H1 (cell line): ENCODE results near the gene NTN5. TPM values are rescaled to one million over a fixed set of nuclear protein-coding genes. Genes with fewer than 3 reads are reported as not detected.

Source experiments
- CTCF ChIA-PET: fragments of 300-600 bp; sonication (Branson Sonifier 250); formaldehyde crosslinking; loops from one replicate; lab custom pipeline; 2021; ENCODE audit not compliant: partially characterized antibody; lab: Charles Lee
- POLR2A ChIA-PET: fragments of 300-600 bp; sonication (Branson Sonifier 250); formaldehyde crosslinking; loops from one replicate; lab custom pipeline; 2021; ENCODE audit warnings: inconsistent platforms; ENCODE audit not compliant: partially characterized antibody; lab: Charles Lee
- DNase-seq, 2 experiments: peaks; one replicate each; pipeline versions ENCODE4 v3.0.0 to v3.0.0-alpha.2; 2010 to 2022; ENCODE audit warnings: low spot score in 2 of 2, low read depth in 1 of 2, mixed read lengths in 1 of 2
- FAIRE-seq: peaks from 2 replicates; lab custom pipeline; 2011; peaks lifted over from hg19 to GRCh38; lab: Jason Lieb, UNC
- H2AFZ ChIP-seq: 2 replicates; pipeline ENCODE4 v1.8.1; 2012; ENCODE audit warnings: low read length, inconsistent platforms
- H2AK5ac ChIP-seq: 2 replicates; pipeline ENCODE4 v1.6.1; 2013; ENCODE audit warnings: low read depth, low read length
- H2BK120ac ChIP-seq: replicated peaks from 2 replicates; pipeline ENCODE3; 2013; ENCODE audit warnings: low read depth, low read length, inconsistent platforms
- H2BK12ac ChIP-seq: 2 replicates; pipeline ENCODE4 v1.6.1; 2013; ENCODE audit warnings: low read depth, low read length
- H2BK15ac ChIP-seq: 2 replicates; pipeline ENCODE4 v1.6.1; 2013; ENCODE audit warnings: low read length
- H2BK20ac ChIP-seq: 2 replicates; pipeline ENCODE4 v1.6.1; 2013; ENCODE audit warnings: low read length
- H2BK5ac ChIP-seq: 2 replicates; pipeline ENCODE4 v1.6.1; 2013; ENCODE audit warnings: low read depth, low read length
- H3K14ac ChIP-seq: 2 replicates; pipeline ENCODE4 v1.6.1; 2013; ENCODE audit warnings: inconsistent platforms; ENCODE audit not compliant: insufficient read length
- H3K18ac ChIP-seq: 2 replicates; pipeline ENCODE4 v1.6.1; 2013; ENCODE audit warnings: low read length; ENCODE audit errors: extremely low read depth
- H3K23ac ChIP-seq: 2 replicates; pipeline ENCODE4 v1.6.1; 2013; ENCODE audit warnings: inconsistent platforms; ENCODE audit not compliant: insufficient read length
- H3K23me2 ChIP-seq: 2 replicates; pipeline ENCODE4 v1.6.1; 2013; ENCODE audit warnings: low read depth, low read length
- H3K27ac ChIP-seq: 2 replicates; pipeline ENCODE4 v1.6.1; 2011; ENCODE audit warnings: low read depth, low read length, inconsistent platforms
- H3K27me3 ChIP-seq, 4 experiments: replicated peaks in 1 of 4; 1 replicate in 1 of 4; 2 replicates in 3 of 4; pipeline versions ENCODE4 v1.6.1 to v1.8.1; 2011 to 2013; ENCODE audit warnings: low read length in 3 of 4, mild to moderate bottlenecking in 3 of 4, inconsistent platforms in 2 of 4, mixed read lengths in 2 of 4, moderate library complexity in 1 of 4; ENCODE audit not compliant: control insufficient read depth in 3 of 4, insufficient read depth in 3 of 4; ENCODE audit errors: extremely low read depth in 1 of 4
- H3K36me3 ChIP-seq, 4 experiments: 2 replicates each; pipeline versions ENCODE4 v1.6.1 to v1.8.1; 2011 to 2013; ENCODE audit warnings: mild to moderate bottlenecking in 4 of 4, low read length in 3 of 4, moderate library complexity in 2 of 4, control low read depth in 1 of 4, inconsistent platforms in 1 of 4; ENCODE audit not compliant: insufficient read depth in 4 of 4, control insufficient read depth in 2 of 4
- H3K4ac ChIP-seq: replicated peaks from 2 replicates; pipeline ENCODE3; 2013; ENCODE audit warnings: low read length, low read depth, mixed read lengths, inconsistent platforms; ENCODE audit not compliant: insufficient read length
- H3K4me1 ChIP-seq, 4 experiments: replicated peaks in 1 of 4; 1 replicate in 1 of 4; 2 replicates in 3 of 4; pipeline versions ENCODE4 v1.6.1 to v1.8.1; 2011 to 2013; ENCODE audit warnings: low read length in 3 of 4, inconsistent platforms in 2 of 4, mixed read lengths in 1 of 4; ENCODE audit not compliant: insufficient read depth in 4 of 4, control insufficient read depth in 3 of 4
- H3K4me2 ChIP-seq, 2 experiments: 2 replicates each; pipeline versions ENCODE4 v1.6.1 to v1.8.1; 2011 to 2013; ENCODE audit warnings: low read depth in 2 of 2, low read length in 2 of 2, control low read depth in 1 of 2, inconsistent platforms in 1 of 2, mild to moderate bottlenecking in 1 of 2; ENCODE audit not compliant: insufficient read depth in 1 of 2
- H3K4me3 ChIP-seq, 4 experiments: fragments of 200-600, 300-600 bp in 1 of 4; sonication (generic), shearing (Covaris generic), sonication (Bioruptor Twin) in 1 of 4; 2 replicates each; pipeline versions ENCODE4 v1.5.1 to v1.8.1; 2011 to 2016; ENCODE audit warnings: low read length in 4 of 4, low read depth in 3 of 4, control low read depth in 2 of 4, inconsistent platforms in 2 of 4, mild to moderate bottlenecking in 2 of 4, mixed read lengths in 1 of 4, moderate library complexity in 1 of 4; ENCODE audit not compliant: insufficient read depth in 2 of 4; ENCODE audit errors: extremely low read depth in 1 of 4
- H3K56ac ChIP-seq: replicated peaks from 2 replicates; pipeline ENCODE3; 2013; ENCODE audit warnings: low read depth, mild to moderate bottlenecking, mixed read lengths, low read length, inconsistent platforms; ENCODE audit not compliant: insufficient read length
- H3K79me1 ChIP-seq: 2 replicates; pipeline ENCODE4 v1.6.1; 2013; ENCODE audit warnings: low read depth, low read length, control low read depth
- H3K79me2 ChIP-seq, 2 experiments: 2 replicates each; pipeline versions ENCODE4 v1.6.1 to v1.8.1; 2012 to 2013; ENCODE audit warnings: low read length in 2 of 2, mild to moderate bottlenecking in 2 of 2, inconsistent platforms in 1 of 2; ENCODE audit not compliant: insufficient read depth in 2 of 2, control insufficient read depth in 1 of 2
- H3K9ac ChIP-seq, 4 experiments: replicated peaks in 1 of 4; 1 replicate in 1 of 4; 2 replicates in 3 of 4; pipeline versions ENCODE4 v1.6.1 to v1.8.1; 2011 to 2013; ENCODE audit warnings: low read depth in 3 of 4, low read length in 3 of 4, control low read depth in 2 of 4, mild to moderate bottlenecking in 2 of 4, moderate library complexity in 2 of 4, inconsistent platforms in 1 of 4; ENCODE audit errors: extremely low read depth in 1 of 4
- H3K9me3 ChIP-seq, 2 experiments: 2 replicates each; pipeline versions ENCODE4 v1.6.1 to v1.8.1; 2012 to 2013; ENCODE audit warnings: mild to moderate bottlenecking in 2 of 2, moderate library complexity in 2 of 2, control low read depth in 1 of 2, inconsistent platforms in 1 of 2, low read depth in 1 of 2, low read length in 1 of 2, mixed read lengths in 1 of 2; ENCODE audit not compliant: insufficient read depth in 2 of 2
- H4K20me1 ChIP-seq, 2 experiments: replicated peaks in 1 of 2; 2 replicates each; pipeline versions ENCODE3 to v1.8.1; 2011 to 2013; ENCODE audit warnings: inconsistent platforms in 2 of 2, low read length in 2 of 2, mild to moderate bottlenecking in 1 of 2; ENCODE audit not compliant: insufficient read depth in 2 of 2, control insufficient read depth in 1 of 2
- H4K5ac ChIP-seq: 2 replicates; pipeline ENCODE4 v1.6.1; 2013; ENCODE audit warnings: low read length, low read depth, mixed read lengths, inconsistent platforms; ENCODE audit not compliant: insufficient read length
- H4K8ac ChIP-seq: 2 replicates; pipeline ENCODE4 v1.8.0; 2013; ENCODE audit warnings: mild to moderate bottlenecking, moderate library complexity, low read length, inconsistent platforms; ENCODE audit not compliant: insufficient read depth; ENCODE audit errors: extremely low read depth
- H4K91ac ChIP-seq: replicated peaks from 2 replicates; pipeline ENCODE3; 2013; ENCODE audit warnings: low read length, mixed read lengths, inconsistent platforms; ENCODE audit not compliant: insufficient read length
- BRCA1 ChIP-seq: IDR thresholded peaks from 2 replicates; pipeline ENCODE4 v1.6.1; 2012; ENCODE audit warnings: low read depth, low read length, improper control_type of control experiment
- GABPA ChIP-seq: IDR thresholded peaks from 2 replicates; pipeline ENCODE4 v1.6.1; 2011; ENCODE audit warnings: mild to moderate bottlenecking, low read length, moderate library complexity, borderline replicate concordance; ENCODE audit not compliant: insufficient read depth
- POLR2AphosphoS5 ChIP-seq: IDR thresholded peaks from 2 replicates; pipeline ENCODE4 v1.6.1; 2011; ENCODE audit warnings: low read depth, low read length
- TAF7 ChIP-seq: optimal IDR thresholded peaks from 2 replicates; pipeline ENCODE3; 2011; ENCODE audit warnings: low read depth, mild to moderate bottlenecking, inconsistent platforms, low read length, moderate library complexity, borderline replicate concordance
- TEAD4 ChIP-seq: IDR thresholded peaks from 2 replicates; pipeline ENCODE4 v1.6.1; 2012; ENCODE audit warnings: low read depth, low read length, inconsistent platforms, mixed read lengths
- WGBS, 2 experiments: shearing (Covaris generic) in 1 of 2; methylation state at CpG; one replicate each; pipeline versions ENCODE4 v1.1.6 to v1.1.7; 2013 to 2015; ENCODE audit warnings: low lambda C conversion rate in 2 of 2, mixed read lengths in 2 of 2, inconsistent platforms in 1 of 2, low coverage in 1 of 2, missing lambda C conversion rate in 1 of 2; ENCODE audit not compliant: insufficient replicate concordance in 2 of 2, insufficient coverage in 1 of 2, insufficient read length in 1 of 2; ENCODE audit errors: extremely low coverage in 1 of 2, missing lambda C conversion rate in 1 of 2; 5-methylcytosine and 5-hydroxymethylcytosine counted together
- polyA plus RNA-seq, 7 experiments: library from polyadenylated mRNA; depleted of rRNA in 3 of 7; stranded (reverse) in 5 of 7; unstranded in 2 of 7; fragments of >200 nt in 5 of 7; fragments of 200-250 nt in 2 of 7; gene quantifications; 1 replicate in 5 of 7; 2 replicates in 1 of 7; 4 replicates in 1 of 7; pipeline versions ENCODE4 v1.2.1 to v1.2.3, GENCODE V29; 2011 to 2013; ENCODE audit warnings: missing spikeins in 2 of 7, mixed read lengths in 2 of 7
- total RNA-seq: library from RNA; stranded (reverse); fragmentation: NEBNext Ultra II Directional; extraction: Animal tissue kit (Norgen Biotek cat#: 25700); gene quantifications from 2 replicates; pipeline ENCODE4 v1.2.1, GENCODE V29; 2021
- TF ChIP-seq, protein P1 (sequence below): IDR thresholded peaks from 2 replicates; pipeline ENCODE4 v1.6.1; 2012; ENCODE audit warnings: inconsistent platforms
- TF ChIP-seq, protein P2 (sequence below), 3 experiments: IDR thresholded peaks; 1 replicate in 2 of 3; 2 replicates in 1 of 3; pipeline versions ENCODE4 v1.5.1 to v1.6.1; 2011; ENCODE audit warnings: low read length in 3 of 3, mild to moderate bottlenecking in 3 of 3, inconsistent platforms in 2 of 3, low read depth in 1 of 3, moderate library complexity in 1 of 3; ENCODE audit not compliant: insufficient read depth in 1 of 3; ENCODE audit errors: control extremely low read depth in 1 of 3

NTN5 gene
- total and polyA plus RNA-seq, 2 of the 8 experiments (the other 6 are each of a cell fraction or from before 2014, with no cell fraction given) = 0.47 to 0.85 TPM

DNA sequence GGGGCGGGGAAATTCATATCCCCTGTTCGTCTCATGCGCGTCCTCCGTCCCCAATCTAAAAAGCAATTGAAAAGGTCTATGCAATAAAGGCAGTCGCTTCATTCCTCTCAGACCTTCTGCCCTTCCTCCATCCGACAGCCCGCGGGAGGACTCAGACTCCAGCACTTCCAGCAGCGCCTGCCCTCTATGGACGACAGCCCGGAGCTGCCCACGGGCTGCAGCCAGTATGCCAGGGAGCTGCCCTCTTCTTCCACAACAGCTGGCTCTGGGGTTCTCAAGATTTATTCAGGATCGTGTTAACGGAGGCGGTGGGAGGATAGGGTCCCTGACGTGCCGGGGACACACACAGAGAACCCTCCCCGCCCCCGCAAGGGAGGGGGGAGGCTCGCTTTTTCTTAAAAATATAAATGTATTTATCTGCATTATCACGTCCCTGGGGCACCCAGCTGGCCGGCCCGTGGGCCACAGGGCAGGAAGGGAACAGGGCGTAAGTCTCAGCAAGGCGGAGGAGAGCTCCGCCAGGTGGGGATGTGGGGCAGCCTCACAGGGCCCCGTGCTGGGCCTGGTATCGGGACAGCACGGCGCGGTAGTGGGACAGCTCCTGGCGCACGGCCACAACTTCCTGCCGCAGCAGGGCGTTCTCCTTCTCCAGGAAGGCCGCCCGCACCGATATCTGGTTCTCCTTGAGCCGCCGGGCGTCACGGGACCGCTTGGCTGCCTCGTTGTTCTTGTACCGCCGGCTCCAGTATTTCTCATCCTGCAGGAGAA is 42.3 kb downstream of the NTN5 start:
- ChIA-PET CTCF (interaction anchor here (0.5 to 2.1 kb wide), 17 partner anchors 8 to 432 kb away, joined by 3 to 6 read pairs (median 3); partner anchors contain the start of genes RPL18 and SPHK2), POLR2A (interaction anchor here (0.6 to 30.9 kb wide), 20 partner anchors 11 to 338 kb away, joined by 3 to 788 read pairs (median 4); partner anchors contain the start of genes CA11, FAM83E, FUT2 and RPL18)
- H2BK5ac ChIP-seq = peak overlapping the region; percentile 76; the same call in 1 of the 2 replicates
- H4K8ac ChIP-seq = no peak overlapping the region
- peaks cover 10% of the 10 kb centered on the region for H3K23me2 ChIP-seq
- WGBS, 2 experiments = 2% methylated on average over 44 of the region's 47 CpGs; no CpG with 5 or more reads in 1 of the 2 experiments
- no peaks in the 10 kb centered on the region for H3K27me3 ChIP-seq
- H3K4me3 ChIP-seq = peak overlapping the region; percentile 11 to 55 (median 28); a peak in 7 of 8 replicates
- peaks cover 4 to 29% (median 23%) of the 10 kb centered on the region in 4 experiments for H3K4me1 ChIP-seq
- no peaks in the 10 kb centered on the region for H3K79me1 ChIP-seq
- peak overlapping the region; percentile 71; the same call in 1 of the 2 replicates for H3K27ac ChIP-seq
- peak overlapping the region in 3 of 4 experiments; percentile 45 to 58 (median 48); a peak in 5 of 7 replicates for H3K9ac ChIP-seq
- H3K18ac ChIP-seq = peak overlapping the region; percentile 90
- no peak for FAIRE-seq
- no peak overlapping the region for H2BK15ac ChIP-seq
- H2AFZ ChIP-seq = no peak overlapping the region
- no peak overlapping the region for H3K23ac ChIP-seq
- H4K91ac ChIP-seq = peak overlapping the region; percentile 31
- peak overlapping the region; percentile 49 for H3K4ac ChIP-seq
- no peaks in the 10 kb centered on the region for H3K9me3 ChIP-seq
- no peak overlapping the region for H2AK5ac ChIP-seq
- H4K5ac ChIP-seq = peak overlapping the region; percentile 31
- peaks cover 2 to 10% of the 10 kb centered on the region in 2 experiments for H4K20me1 ChIP-seq
- H3K14ac ChIP-seq = no peak overlapping the region
- peaks cover 0 to 6% of the 10 kb centered on the region in 2 experiments; a peak in 2 of 4 replicates for H3K79me2 ChIP-seq
- no peak overlapping the region for H2BK12ac ChIP-seq
- DNase-seq = peak in 1 of 2 experiments; percentile 81
- H3K4me2 ChIP-seq = peak overlapping the region; percentile 69 to 83
- no peak overlapping the region for H2BK20ac ChIP-seq
- H3K36me3 ChIP-seq = peaks cover 0 to 11% (median 1%) of the 10 kb centered on the region in 4 experiments; a peak in 1 of 8 replicates
- peak overlapping the region; percentile 43 for H3K56ac ChIP-seq
- H2BK120ac ChIP-seq = no peak overlapping the region
- TF ChIP-seq, protein P1, sequence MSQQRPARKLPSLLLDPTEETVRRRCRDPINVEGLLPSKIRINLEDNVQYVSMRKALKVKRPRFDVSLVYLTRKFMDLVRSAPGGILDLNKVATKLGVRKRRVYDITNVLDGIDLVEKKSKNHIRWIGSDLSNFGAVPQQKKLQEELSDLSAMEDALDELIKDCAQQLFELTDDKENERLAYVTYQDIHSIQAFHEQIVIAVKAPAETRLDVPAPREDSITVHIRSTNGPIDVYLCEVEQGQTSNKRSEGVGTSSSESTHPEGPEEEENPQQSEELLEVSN = 0 out of 2 replicates have a peak, but pooled peaks have one; percentile 3
- peak; percentile 71 for TF ChIP-seq POLR2AphosphoS5
- no peak for TF ChIP-seq TEAD4
- TF ChIP-seq GABPA = no peak; the same call in 1 of the 2 replicates
- TF ChIP-seq, protein P2, sequence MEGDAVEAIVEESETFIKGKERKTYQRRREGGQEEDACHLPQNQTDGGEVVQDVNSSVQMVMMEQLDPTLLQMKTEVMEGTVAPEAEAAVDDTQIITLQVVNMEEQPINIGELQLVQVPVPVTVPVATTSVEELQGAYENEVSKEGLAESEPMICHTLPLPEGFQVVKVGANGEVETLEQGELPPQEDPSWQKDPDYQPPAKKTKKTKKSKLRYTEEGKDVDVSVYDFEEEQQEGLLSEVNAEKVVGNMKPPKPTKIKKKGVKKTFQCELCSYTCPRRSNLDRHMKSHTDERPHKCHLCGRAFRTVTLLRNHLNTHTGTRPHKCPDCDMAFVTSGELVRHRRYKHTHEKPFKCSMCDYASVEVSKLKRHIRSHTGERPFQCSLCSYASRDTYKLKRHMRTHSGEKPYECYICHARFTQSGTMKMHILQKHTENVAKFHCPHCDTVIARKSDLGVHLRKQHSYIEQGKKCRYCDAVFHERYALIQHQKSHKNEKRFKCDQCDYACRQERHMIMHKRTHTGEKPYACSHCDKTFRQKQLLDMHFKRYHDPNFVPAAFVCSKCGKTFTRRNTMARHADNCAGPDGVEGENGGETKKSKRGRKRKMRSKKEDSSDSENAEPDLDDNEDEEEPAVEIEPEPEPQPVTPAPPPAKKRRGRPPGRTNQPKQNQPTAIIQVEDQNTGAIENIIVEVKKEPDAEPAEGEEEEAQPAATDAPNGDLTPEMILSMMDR (IDR thresholded peaks at IDR 0.05; ENCODE audit: control extremely low read depth in 1 of 3, insufficient read depth in 1 of 3, low read depth in 1 of 3, low read length in 3 of 3) = peak in 2 of 3 experiments; percentile 14 to 44; a peak in 2 of 4 replicates
- peak; percentile 13 for TF ChIP-seq TAF7
- no peak for TF ChIP-seq BRCA1
